AG08396 (cell line): ENCODE measurements around the gene PLOD1.
"Not testable (repeated sequence)": the region's sequence is repeated elsewhere in the genome, so short reads cannot be mapped to it uniquely, and the experiment has no call there.

Experiments used
- DNase-seq: peaks from one replicate; pipeline ENCODE4 v3.0.0; 2012; ENCODE audit warnings: low spot score, mixed read lengths

The PLOD1 gene

GRCh38 chr1:11912482-11913216 lies 21.9 kb upstream of the PLOD1 start:
- DNase-seq = not testable (repeated sequence)

GRCh38 chr1:11913291-11913690 lies 21.2 kb upstream of the PLOD1 start:
- no peak for DNase-seq

GRCh38 chr1:11914024-11914423 lies 20.5 kb upstream of the PLOD1 start:
- no peak for DNase-seq

GRCh38 chr1:11918799-11919519 lies 15.6 kb upstream of the PLOD1 start:
- DNase-seq = peak; percentile 81

GRCh38 chr1:11919621-11920020 lies 14.9 kb upstream of the PLOD1 start:
- no peak for DNase-seq

- DNase-seq = no peak
Measured at GRCh38 chr1:11920239-11920903, 14.1 kb upstream of the PLOD1 start.

GRCh38 chr1:11921022-11921421 lies 13.5 kb upstream of the PLOD1 start:
- no peak for DNase-seq

- DNase-seq = no peak
Measured at GRCh38 chr1:11923069-11923826, 11.3 kb upstream of the PLOD1 start.

- no peak for DNase-seq
Measured at GRCh38 chr1:11923827-11924113, 10.7 kb upstream of the PLOD1 start.

GRCh38 chr1:11924334-11925195 lies 10.0 kb upstream of the PLOD1 start:
- DNase-seq = no peak

GRCh38 chr1:11925196-11925937 lies 9.2 kb upstream of the PLOD1 start:
- DNase-seq = not testable (repeated sequence)

GRCh38 chr1:11925938-11926292 lies 8.6 kb upstream of the PLOD1 start:
- no peak for DNase-seq

- no peak for DNase-seq
Measured at GRCh38 chr1:11927866-11928592, 6.5 kb upstream of the PLOD1 start.

GRCh38 chr1:11929849-11930248 lies 4.7 kb upstream of the PLOD1 start:
- peak; percentile 76 for DNase-seq

GRCh38 chr1:11930571-11931445 lies 3.7 kb upstream of the PLOD1 start:
- peak; percentile 59 for DNase-seq

- DNase-seq = no peak
Measured at GRCh38 chr1:11931845-11932244, 2.7 kb upstream of the PLOD1 start.

- no peak for DNase-seq
Measured at GRCh38 chr1:11935057-11935412, 518 bp downstream of the PLOD1 start.

GRCh38 chr1:11935733-11936132 lies 1.2 kb downstream of the PLOD1 start:
- not testable (repeated sequence) for DNase-seq
